Calu3 (cell line): ENCODE results near the gene SDE2. TPM values are rescaled to one million over a fixed set of nuclear protein-coding genes. Genes with fewer than 3 reads are reported as not detected.
"Not testable (repeated sequence)": the region's sequence is repeated elsewhere in the genome, so short reads cannot be mapped to it uniquely, and the experiment has no call there.

Source experiments
- BruUV-seq: library from RNA; stranded (reverse); fragments of 400-500 nt; replicated peaks from 2 replicates; lab custom pipeline; 2021; lab: Mats Ljungman, UMichigan
- CTCF ChIA-PET: fragments of 300-600 bp; sonication (Branson Sonifier 250); formaldehyde crosslinking; loops from one replicate; lab custom pipeline; 2022; ENCODE audit warnings: antibody characterized with exemption; lab: Charles Lee
- DNase-seq: peaks from one replicate; pipeline ENCODE4 v3.0.0; 2022
- H3K27ac Mint-ChIP-seq: one replicate; pipeline ENCODE4 v1.8.0; 2022; ENCODE audit warnings: mixed read lengths; ENCODE audit not compliant: unreplicated experiment
- H3K27me3 Mint-ChIP-seq: one replicate; pipeline ENCODE4 v1.8.0; 2022; ENCODE audit warnings: mixed read lengths; ENCODE audit not compliant: unreplicated experiment
- H3K36me3 Mint-ChIP-seq: one replicate; pipeline ENCODE4 v1.8.0; 2022; ENCODE audit warnings: mild to moderate bottlenecking, moderate library complexity, mixed read lengths; ENCODE audit not compliant: insufficient read depth, unreplicated experiment
- H3K4me1 Mint-ChIP-seq: one replicate; pipeline ENCODE4 v1.8.0; 2022; ENCODE audit warnings: mild to moderate bottlenecking, low read depth, mixed read lengths; ENCODE audit not compliant: unreplicated experiment
- H3K4me3 Mint-ChIP-seq: one replicate; pipeline ENCODE4 v1.8.0; 2022; ENCODE audit warnings: mild to moderate bottlenecking, low read depth, moderate library complexity, mixed read lengths; ENCODE audit not compliant: unreplicated experiment
- H3K9me3 Mint-ChIP-seq: one replicate; pipeline ENCODE4 v1.8.0; 2022; ENCODE audit warnings: low read depth, mixed read lengths; ENCODE audit not compliant: unreplicated experiment
- intact Hi-C: fragments of 100-400 bp; cut with micrococcal nuclease; formaldehyde crosslinking; loops from one replicate; pipeline ENCODE4 v1.10.0; 2022; ENCODE audit not compliant: unreplicated experiment
- total RNA-seq: library from RNA; stranded (reverse); gene quantifications from 2 replicates; pipeline ENCODE4 v1.2.3, GENCODE V29; 2022
- TF ChIP-seq, protein P1 (sequence below): fragments of 200-600 bp; IDR thresholded peaks from one replicate; pipeline ENCODE4 v1.8.0; 2022; ENCODE audit warnings: antibody characterized with exemption; ENCODE audit not compliant: unreplicated experiment

Gene SDE2
- total RNA-seq, 1 experiment from 2014 or later, result 26.2 TPM

DNA sequence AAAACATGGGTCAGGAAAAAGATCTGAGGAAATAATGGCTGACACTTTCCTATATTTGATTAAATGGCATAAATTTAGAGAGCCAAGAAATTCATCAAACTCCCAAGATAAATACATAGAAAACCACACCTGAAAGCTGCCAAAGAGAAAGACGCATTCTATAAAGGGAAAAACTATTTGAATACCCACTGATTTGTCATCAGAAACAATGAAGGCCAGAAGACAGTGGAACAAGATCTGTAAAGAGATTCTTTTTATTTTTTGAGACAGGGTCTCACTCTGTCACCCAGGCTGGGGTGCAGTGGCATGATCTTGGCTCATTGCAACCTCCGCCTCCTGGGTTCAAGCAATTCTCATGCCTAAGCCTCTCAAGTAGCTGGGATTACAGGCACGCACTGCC, 17.4 kb downstream of the SDE2 start:
- Mint-ChIP-seq H3K36me3 (peaks cover 56% of the 10 kb centered on the region), H3K9me3 (peaks cover 5% of the 10 kb centered on the region), H3K4me3 (no peak overlapping the region), H3K27me3 (no peaks in the 10 kb centered on the region), H3K4me1 (no peaks in the 10 kb centered on the region), H3K27ac (peak overlapping the region; percentile 46)
- DNase-seq, result no peak
- BruUV-seq, result no TSS peak
- TF ChIP-seq, protein P1, sequence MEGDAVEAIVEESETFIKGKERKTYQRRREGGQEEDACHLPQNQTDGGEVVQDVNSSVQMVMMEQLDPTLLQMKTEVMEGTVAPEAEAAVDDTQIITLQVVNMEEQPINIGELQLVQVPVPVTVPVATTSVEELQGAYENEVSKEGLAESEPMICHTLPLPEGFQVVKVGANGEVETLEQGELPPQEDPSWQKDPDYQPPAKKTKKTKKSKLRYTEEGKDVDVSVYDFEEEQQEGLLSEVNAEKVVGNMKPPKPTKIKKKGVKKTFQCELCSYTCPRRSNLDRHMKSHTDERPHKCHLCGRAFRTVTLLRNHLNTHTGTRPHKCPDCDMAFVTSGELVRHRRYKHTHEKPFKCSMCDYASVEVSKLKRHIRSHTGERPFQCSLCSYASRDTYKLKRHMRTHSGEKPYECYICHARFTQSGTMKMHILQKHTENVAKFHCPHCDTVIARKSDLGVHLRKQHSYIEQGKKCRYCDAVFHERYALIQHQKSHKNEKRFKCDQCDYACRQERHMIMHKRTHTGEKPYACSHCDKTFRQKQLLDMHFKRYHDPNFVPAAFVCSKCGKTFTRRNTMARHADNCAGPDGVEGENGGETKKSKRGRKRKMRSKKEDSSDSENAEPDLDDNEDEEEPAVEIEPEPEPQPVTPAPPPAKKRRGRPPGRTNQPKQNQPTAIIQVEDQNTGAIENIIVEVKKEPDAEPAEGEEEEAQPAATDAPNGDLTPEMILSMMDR, result no peak
- CTCF ChIA-PET, result interaction anchor here (0.7 kb wide), 3 partner anchors 36 to 498 kb away, joined by 3 to 6 read pairs (median 5); no protein-coding TSS in a partner anchor
- intact Hi-C loops, result no loop called here

DNA sequence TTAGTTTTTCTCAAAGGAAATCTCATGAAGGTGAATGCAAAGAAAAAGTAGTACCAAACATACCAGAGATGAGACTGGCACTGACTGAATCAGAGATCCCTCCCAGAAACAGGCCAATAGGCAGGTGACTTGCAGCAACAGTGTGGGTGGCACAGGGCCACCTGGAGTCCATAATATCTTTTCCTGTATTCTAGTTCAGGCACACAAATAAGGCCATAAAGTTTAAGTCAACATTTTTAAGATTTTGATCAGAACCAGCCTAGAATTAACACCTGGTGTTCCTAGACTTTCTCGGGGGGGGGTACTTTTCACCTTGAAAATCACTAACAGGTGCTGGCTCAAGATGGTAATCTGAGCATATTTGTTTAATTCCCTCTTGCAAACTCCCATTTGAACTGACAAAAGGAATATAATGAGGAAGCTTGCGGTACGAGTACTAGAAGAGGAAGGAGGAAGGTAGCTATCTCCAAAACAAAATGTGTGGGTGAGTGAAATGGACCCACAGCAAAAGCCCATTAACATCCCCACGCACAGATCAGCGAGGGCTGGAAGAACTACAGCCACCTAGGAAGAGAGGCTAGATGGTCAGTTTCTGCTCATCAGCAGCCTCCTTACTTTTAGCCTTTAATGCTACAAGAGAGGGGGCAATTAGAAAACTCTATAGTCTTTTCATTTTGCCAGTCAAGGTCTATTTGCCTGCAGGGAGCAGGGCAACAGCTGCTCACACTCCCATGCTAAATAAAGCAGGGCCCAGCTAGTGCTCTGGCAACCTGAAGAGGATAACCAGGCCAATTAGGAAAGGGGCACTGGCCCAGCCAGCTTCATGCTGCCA, 18.9 kb downstream of the SDE2 start:
- Mint-ChIP-seq H3K36me3 (peaks cover 51% of the 10 kb centered on the region), H3K27ac (no peak overlapping the region), H3K9me3 (peaks cover 5% of the 10 kb centered on the region), H3K4me3 (no peak overlapping the region), H3K4me1 (no peaks in the 10 kb centered on the region), H3K27me3 (no peaks in the 10 kb centered on the region)
- CTCF ChIA-PET, result interaction anchor here (0.7 kb wide), 1 partner anchor 13 kb away, joined by 3 read pairs; no protein-coding TSS in a partner anchor
- intact Hi-C loops, result no loop called here
- no TSS peak for BruUV-seq
- no peak for DNase-seq
- TF ChIP-seq, protein P1, result no peak

DNA sequence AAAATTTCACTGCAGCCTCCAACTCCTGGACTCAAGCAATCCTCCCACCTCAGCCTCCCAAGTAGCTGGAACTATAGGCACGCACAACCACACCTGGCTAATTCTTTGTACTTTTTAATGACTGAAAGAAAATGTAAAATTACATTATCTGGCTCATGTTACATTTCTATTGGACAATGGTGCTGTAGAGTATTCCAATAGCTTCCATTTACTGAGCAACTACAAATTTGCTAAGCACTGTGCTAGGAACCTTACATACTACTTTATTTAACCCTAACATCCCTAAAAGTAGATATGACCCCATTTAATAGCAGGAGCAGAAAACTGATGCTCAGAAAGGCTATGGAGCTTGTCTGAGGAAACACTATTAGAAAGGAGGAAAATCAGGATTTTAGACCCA, 19.7 kb downstream of the SDE2 start:
- Mint-ChIP-seq H3K36me3 (peaks cover 49% of the 10 kb centered on the region), H3K9me3 (peaks cover 5% of the 10 kb centered on the region), H3K27me3 (no peaks in the 10 kb centered on the region), H3K4me1 (no peaks in the 10 kb centered on the region), H3K4me3 (no peak overlapping the region), H3K27ac (no peak overlapping the region)
- DNase-seq, result no peak
- TF ChIP-seq, protein P1, result no peak
- BruUV-seq, result no TSS peak
- intact Hi-C loops, result loop anchor here (5.0 to 10.0 kb wide), 2 partner anchors 107 to 205 kb away; partner anchors contain the start of gene SRP9
- CTCF ChIA-PET, result interaction anchor here (0.7 kb wide), 2 partner anchors 430 to 1390 kb away, joined by 3 to 4 read pairs; no protein-coding TSS in a partner anchor

DNA sequence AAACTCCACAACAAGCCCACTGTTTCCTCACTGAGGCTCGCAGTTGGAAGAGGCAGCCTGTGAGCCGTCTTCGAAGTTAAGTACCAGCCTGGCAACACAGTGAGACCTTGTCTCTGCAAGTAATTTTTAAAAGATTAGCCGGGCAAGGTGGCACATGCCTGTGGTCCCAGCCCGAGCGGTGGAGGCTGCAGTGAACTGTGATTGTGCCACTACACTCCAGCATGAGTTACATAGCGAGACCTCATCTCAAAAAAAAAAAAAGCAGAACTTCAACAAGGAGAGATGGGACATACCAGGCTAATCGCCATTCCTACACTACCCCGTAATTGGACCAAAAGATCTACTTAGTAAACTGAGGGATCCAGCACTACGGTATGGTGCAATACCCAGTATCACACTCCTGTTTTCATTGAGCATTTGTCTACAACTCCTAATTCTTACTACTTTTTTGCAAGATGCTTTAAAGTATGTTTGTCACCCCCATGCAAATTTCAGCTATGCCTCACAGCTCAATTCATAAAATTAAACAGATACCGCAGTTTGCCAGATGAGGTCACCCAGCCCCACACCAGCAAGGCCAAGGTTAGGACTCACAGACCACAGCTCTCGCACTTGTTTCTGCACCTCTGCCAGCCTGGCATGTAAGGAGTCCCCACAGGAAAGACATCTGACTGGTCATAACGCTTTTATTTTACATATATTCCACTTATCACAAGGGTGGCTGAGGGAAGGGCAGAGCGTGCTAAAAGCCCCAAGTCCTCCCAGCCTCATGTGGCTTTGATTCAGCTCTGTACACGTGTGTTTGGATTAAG, 21.0 kb downstream of the SDE2 start:
- intact Hi-C loops, result loop anchor here (2.0 to 10.0 kb wide), 4 partner anchors 106 to 661 kb away; partner anchors contain the start of gene SRP9
- H3K4me1 Mint-ChIP-seq, result no peaks in the 10 kb centered on the region
- no peak overlapping the region for H3K27ac Mint-ChIP-seq
- peaks cover 5% of the 10 kb centered on the region for H3K9me3 Mint-ChIP-seq
- TF ChIP-seq, protein P1, result no peak
- DNase-seq, result no peak
- no TSS peak for BruUV-seq
- peaks cover 42% of the 10 kb centered on the region for H3K36me3 Mint-ChIP-seq
- no peaks in the 10 kb centered on the region for H3K27me3 Mint-ChIP-seq
- CTCF ChIA-PET, result interaction anchor here (0.7 kb wide), 1 partner anchor 169 kb away, joined by 4 read pairs; no protein-coding TSS in a partner anchor
- H3K4me3 Mint-ChIP-seq, result no peak overlapping the region

DNA sequence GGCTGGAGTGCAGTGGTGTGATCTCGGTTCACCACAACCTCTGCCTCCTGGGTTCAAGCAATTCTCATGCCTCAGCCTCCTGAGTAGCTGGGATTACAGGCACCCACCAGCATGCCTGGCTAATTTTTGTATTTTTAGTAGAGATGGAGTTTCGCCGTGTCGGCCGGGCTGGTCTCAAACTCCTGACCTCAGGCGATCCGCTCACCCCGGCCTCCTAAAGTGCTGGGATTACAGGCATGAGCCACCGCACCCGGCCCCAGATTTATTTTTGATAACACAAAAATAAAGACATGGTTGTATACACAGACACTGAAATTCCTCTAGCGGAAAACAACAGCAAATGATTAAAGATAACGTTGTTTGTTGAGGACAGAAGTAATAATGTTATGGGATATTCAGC, 24.0 kb downstream of the SDE2 start:
- BruUV-seq, DNase-seq, H3K27ac Mint-ChIP-seq, H3K9me3 Mint-ChIP-seq, H3K4me1 Mint-ChIP-seq, H3K27me3 Mint-ChIP-seq, H3K4me3 Mint-ChIP-seq: not testable (repeated sequence)
- CTCF ChIA-PET, result interaction anchor here (1.3 kb wide), 1 partner anchor 500 kb away, joined by 3 read pairs; no protein-coding TSS in a partner anchor
- intact Hi-C loops, result loop anchor here (5.0 to 10.0 kb wide), 2 partner anchors 103 to 200 kb away; partner anchors contain the start of gene SRP9
- peaks cover 25% of the 10 kb centered on the region for H3K36me3 Mint-ChIP-seq
